Measurements from ENCODE around the gene ACSL1.

The ACSL1 gene

DNA sequence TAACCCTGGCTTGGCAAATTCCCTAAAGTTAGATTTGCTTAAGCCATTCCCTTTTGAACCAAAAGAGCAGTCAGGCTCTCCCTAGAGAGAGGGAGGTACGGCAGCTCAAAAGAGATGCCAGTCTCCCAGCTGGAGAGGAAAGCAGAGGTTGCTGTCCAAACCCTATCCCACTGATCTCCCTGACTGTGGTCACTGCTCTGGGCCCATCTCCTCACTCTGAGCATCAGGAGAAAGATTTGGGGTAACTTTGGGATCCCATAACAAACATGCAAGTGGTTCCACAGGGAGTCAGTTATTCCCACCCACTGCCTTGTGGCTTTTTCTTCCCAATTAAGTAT lies 17.1 kb downstream of the ACSL1 start:
- no peak for DNase-seq

DNA sequence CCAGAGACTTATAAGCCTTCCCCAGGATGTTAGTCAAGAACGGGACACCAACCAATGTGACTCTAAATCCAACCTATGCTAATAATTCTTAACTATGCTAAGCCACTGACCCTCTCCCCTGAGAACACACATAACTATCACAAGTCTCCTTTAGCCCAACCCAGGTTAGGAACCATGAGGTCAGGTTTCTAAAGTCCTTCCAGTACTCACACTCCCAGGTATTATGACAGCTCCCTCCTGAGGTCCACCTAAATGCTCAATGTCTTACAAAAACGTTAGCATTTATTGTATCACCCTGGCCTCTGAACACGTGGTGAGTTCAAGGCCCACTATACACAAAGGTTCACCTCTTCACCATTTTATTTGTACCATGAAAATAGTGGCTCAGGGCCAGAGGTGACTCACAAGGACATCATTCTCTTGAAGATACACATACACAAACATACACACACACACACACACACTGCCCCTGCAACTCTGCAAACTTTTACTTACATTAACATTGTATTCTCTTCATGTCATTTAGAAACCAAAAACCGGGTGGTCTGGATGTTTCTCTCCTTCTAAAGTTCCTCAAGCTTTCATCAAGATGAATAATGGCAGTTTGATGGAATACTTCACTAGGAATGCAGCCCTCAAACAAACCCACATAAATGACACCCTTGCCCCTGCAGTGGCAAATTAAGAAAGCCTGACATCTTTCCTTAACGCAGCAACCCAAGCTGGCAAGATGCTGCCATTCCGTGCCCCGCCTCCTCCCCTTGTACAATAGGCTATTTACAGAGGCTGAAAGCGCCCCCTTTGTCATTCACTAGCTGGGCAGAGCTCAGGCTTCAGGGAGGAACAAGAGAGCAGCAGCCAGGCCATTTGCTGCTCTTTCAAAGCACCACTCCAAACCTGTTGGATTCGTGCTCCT lies 17.7 kb downstream of the ACSL1 start:
- DNase-seq = no peak

DNA sequence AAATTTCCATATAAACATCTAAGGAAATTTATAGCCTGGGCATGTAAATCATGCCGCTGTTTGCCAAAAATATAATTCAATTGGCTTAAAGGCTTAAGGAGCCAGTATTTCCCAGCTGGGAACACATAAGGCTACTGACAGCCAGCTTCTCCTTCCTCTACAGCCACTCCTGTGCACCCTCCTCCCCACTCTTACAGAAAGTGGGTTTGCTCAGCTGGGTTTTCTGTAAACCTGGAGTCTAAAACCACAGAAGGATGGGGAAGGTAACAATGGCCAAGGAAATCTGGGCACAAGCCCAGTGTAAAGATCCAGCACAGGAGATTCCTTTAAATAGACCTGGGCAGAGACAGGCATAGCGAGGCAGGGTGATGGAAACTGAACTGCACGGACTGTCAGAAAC lies 18.5 kb downstream of the ACSL1 start:
- DNase-seq = no peak

GRCh38 chr4:184806711-184807110 lies 19.1 kb downstream of the ACSL1 start:
- DNase-seq = no peak

DNA sequence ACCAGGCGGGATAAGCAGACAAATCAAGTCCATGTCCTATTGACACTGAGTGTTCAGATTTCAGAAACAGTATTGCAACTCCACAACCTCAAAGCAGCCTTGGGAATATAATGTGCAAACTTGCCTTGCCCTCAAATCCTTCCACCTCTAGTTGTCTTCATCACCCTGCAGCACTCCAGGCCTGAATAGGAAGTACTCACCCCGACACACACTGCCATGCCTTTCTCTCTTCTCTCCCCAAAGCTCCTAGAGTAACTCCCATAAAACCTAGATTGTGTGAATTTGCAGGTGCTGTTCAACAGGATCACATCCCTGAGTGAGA lies 19.6 kb downstream of the ACSL1 start:
- no peak for DNase-seq

- DNase-seq = no peak
These were observed 20.1 kb downstream of the ACSL1 start for GRCh38 chr4:184805462-184806228.

DNA sequence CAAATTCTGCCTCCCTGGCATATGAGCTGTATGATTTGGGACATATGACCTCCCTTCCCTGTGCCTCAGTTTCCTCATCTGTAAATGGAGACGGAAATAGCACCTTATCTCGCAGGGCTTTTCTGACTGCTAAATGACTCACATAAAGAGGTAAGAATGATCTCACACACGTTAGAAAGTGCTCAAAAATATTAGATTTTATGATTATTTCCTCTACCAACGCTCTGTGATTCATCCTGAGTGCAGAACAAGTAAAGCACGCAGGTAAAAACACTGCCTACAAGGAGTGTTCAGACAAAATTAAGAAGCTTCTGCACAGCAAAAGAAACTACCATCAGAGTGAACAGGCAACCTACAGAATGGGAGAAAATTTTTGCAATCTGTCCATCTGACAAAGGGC lies 21.1 kb downstream of the ACSL1 start:
- no peak for DNase-seq

DNA sequence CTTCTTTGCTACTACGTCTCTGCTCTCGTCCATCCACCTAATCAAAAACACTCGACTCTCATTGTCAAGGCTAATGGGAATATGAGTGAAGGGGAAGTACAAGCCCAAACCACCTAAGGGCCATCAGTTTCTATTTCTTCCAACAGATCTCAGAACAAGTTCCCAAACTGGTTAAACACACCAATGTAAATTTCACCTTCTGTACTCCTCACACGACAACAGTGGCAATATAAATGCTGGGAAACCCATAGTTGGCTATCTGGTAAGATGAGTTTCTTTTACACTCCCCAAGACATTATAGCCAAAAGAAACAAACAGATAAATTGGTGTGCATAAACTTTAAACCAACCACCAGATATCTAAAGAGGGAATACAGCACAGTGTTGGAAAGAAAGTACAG lies 21.9 kb downstream of the ACSL1 start:
- no peak for DNase-seq

GRCh38 chr4:184803133-184803532 lies 22.6 kb downstream of the ACSL1 start:
- DNase-seq = no peak

DNA sequence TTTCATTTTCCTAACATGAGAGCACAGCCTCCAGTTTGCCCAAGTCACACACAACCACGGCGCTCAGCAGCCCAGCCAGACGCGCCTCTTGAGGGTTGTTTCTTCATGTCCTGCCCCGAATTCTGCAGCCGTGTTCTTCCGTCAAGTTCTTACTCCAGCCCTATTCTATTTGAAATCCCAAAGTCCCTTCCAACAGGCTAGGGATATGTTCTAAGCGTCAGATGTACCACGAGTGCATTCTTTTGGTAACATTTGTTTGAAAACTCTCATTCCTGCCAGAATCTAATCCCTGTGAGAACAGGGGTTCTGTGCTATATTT lies 23.1 kb downstream of the ACSL1 start:
- no peak for DNase-seq

- DNase-seq = no peak
These were observed 23.7 kb downstream of the ACSL1 start for GRCh38 chr4:184801781-184802696.

DNA sequence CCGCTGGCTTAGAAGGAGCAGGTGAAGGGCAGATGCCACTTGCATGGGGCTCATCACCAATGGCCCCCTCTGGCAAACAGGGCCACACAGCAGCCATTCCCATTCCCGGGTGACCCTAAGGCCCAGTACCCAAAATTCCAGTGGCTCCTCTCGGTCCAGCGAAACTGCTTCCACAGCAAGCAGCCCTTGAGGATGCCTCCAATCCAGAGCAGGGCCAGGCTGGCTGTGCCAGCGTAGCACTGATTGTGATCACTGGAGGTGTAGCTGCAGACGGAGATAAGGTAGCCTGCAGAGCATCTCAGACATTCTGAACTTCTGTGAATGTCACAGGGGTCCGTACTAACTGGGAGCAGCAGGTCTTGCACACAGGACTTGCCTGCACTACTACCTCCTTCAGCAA lies 27.3 kb downstream of the ACSL1 start:
- DNase-seq = no peak

- no peak for DNase-seq
These were observed 28.9 kb downstream of the ACSL1 start for GRCh38 chr4:184796906-184797305.

- no peak for DNase-seq
These were observed 30.4 kb downstream of the ACSL1 start for GRCh38 chr4:184795214-184795844.

DNA sequence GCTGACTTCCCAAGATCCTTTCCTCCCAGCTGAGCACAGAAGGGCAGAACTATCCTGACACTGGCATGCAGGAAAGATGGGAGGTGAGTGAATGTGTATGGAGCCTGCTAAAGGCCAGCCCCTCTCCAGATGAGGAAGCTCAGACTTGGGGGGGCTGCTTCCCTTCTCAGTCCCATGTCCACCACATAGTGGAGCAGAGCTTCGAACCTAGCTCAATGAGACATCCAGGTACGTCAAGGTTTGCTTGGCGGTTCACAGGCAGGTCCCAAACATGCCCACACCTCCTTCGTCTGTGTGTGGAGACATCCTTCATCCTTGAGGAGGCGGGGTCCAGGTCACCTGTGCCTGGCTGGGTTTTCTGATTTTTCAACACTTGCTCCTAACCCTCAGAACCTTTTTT lies 31.3 kb downstream of the ACSL1 start:
- DNase-seq = no peak

DNA sequence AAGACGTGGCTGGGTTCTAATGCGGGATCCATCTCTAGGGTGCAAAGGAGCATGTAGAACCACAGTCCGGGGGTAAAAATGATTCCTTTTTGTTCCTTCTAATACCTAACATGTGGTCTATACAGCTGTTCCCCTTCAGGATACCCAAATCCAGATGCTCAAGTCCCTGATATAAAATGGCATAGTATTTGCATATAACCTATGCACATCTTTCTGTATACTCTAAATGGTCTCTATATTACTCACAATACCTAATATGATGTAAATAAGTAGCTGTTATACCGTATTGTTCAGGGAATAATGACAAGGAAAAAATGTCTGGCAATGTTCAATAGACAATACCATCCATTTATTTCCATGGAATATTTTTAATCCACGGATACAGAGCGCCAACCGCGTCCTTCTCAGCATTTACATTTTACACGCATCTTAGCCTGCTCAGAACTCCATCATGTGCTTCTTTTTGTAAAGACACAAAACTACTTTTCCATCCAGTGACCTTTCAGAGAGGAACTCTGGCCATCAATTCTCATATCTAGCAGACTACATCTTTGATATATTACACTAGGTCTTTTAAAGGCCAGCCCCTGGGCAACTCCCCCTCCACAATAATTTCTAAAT lies 31.9 kb downstream of the ACSL1 start:
- DNase-seq = no peak

DNA sequence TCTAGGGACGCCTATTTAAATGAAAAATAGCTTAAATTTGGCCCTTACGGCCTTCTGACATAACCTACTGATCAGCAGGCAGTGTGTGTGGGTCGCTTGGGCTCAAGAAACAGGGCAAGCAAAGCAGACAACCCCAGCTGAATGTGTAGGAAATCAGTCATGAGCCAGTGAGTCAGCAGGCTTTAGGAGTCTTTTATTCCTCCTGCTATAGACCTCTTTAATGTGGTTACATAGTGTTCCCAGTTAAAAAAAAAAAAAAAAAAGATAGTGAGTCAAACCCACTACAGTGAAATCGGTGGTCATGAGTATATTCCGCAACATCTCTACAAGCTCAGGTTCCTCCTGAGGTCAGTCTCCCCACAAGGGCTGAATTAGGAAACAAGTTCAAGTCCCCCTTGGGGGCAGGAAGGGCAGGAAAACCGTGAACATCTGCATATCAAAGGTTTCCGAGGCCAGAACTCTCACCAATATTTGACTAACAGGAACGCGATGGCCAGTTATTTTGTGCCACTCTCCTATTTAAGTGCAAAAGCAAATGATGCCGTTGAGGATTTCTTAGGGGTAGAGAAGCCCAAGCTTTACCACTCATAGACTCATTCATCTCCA lies 32.7 kb downstream of the ACSL1 start:
- peak; percentile 97 for DNase-seq

DNA sequence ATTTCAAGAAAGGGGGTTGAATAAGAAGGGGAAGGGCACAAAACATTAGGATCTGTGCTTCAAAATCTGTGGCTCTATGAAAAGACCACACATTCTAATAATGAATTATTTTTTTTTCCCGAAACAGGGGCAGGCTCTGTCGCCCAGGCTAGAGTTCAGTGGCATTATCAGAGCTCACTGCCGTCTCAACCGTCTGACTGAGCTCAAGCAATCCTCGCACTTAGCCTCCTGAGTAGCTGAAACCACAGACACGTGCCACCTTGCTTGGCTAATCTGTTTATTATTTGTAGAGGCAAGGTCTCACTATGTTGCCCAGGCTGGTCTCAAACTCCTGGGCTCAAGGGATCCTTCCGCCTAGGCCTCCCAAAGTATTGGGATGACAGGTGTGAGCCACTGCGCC lies 33.4 kb downstream of the ACSL1 start:
- DNase-seq = no peak

DNA sequence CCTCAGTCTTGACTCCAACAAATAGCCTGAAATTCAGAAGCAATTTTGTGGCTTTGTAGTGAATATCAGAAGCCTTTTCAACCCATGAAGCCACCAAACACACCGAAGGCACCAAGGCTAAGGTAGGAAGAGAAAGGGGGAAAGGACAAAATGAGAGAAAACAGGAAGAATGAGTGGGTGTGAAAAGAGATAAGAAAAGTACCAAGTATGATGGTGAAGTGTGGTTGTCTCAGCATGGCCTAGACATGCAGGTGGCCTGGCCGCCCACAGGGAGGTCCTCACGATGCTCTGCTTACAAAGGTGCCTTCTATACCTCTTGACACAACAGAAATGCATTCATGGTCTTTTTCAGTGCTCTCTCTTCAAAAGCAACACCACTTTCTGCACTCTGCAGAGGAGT lies 34.9 kb downstream of the ACSL1 start:
- DNase-seq = no peak

GRCh38 chr4:184787766-184788503 lies 37.8 kb downstream of the ACSL1 start:
- no peak for DNase-seq

- no peak for DNase-seq
These were observed 40.0 kb downstream of the ACSL1 start for GRCh38 chr4:184785813-184786212.
